Occipital lobe (tissue), 2 donors: Measurements from ENCODE around the gene NCOA6. TPM values are rescaled to one million over a fixed set of nuclear protein-coding genes. Genes with fewer than 3 reads are reported as not detected.
"Not testable (repeated sequence)": the region's sequence is repeated elsewhere in the genome, so short reads cannot be mapped to it uniquely, and the experiment has no call there.

Source experiments
- DNase-seq: peaks from one replicate; lab custom pipeline; 2025; lab: John Stamatoyannopoulos, UW
- total RNA-seq: library from RNA; depleted of rRNA; stranded (reverse); fragments of >200 nt; gene quantifications from one replicate; pipeline ENCODE4 v1.2.3, GENCODE V29; 2014

Gene NCOA6
- total RNA-seq, 1 donor from 2014 or later, result 60.8 TPM

- no peak for DNase-seq
Measured at GRCh38 chr20:34774886-34775285, 50.6 kb downstream of the NCOA6 start.

- DNase-seq, result no peak
Measured at GRCh38 chr20:34774449-34774848, 51.0 kb downstream of the NCOA6 start.

- DNase-seq, result no peak
Measured at GRCh38 chr20:34773726-34774125, 51.7 kb downstream of the NCOA6 start.

- DNase-seq, result no peak
Measured at GRCh38 chr20:34772437-34772836, 53.0 kb downstream of the NCOA6 start.

GRCh38 chr20:34771680-34772081, 53.8 kb downstream of the NCOA6 start:
- DNase-seq, result no peak

GRCh38 chr20:34768096-34768495, 57.4 kb downstream of the NCOA6 start:
- DNase-seq, result no peak

GRCh38 chr20:34762031-34762555, 63.4 kb downstream of the NCOA6 start:
- no peak for DNase-seq

GRCh38 chr20:34755367-34755766, 70.1 kb downstream of the NCOA6 start:
- DNase-seq, result no peak

GRCh38 chr20:34754611-34755010, 70.8 kb downstream of the NCOA6 start:
- DNase-seq, result no peak

GRCh38 chr20:34753706-34754461, 71.6 kb downstream of the NCOA6 start:
- no peak for DNase-seq

- DNase-seq, result no peak
Measured at GRCh38 chr20:34751453-34751852, 74.0 kb downstream of the NCOA6 start.

GRCh38 chr20:34750484-34750883, 75.0 kb downstream of the NCOA6 start:
- DNase-seq, result no peak

- DNase-seq, result no peak
Measured at GRCh38 chr20:34748709-34749108, 76.7 kb downstream of the NCOA6 start.

- DNase-seq, result no peak
Measured at GRCh38 chr20:34747479-34747878, 78.0 kb downstream of the NCOA6 start.

- DNase-seq, result no peak
Measured at GRCh38 chr20:34746674-34747073, 78.8 kb downstream of the NCOA6 start.

- no peak for DNase-seq
Measured at GRCh38 chr20:34744847-34745246, 80.6 kb downstream of the NCOA6 start.

- DNase-seq, result no peak
Measured at GRCh38 chr20:34744340-34744739, 81.1 kb downstream of the NCOA6 start.

GRCh38 chr20:34743039-34743438, 82.4 kb downstream of the NCOA6 start:
- DNase-seq, result no peak

- DNase-seq, result no peak
Measured at GRCh38 chr20:34736106-34736735, 89.2 kb downstream of the NCOA6 start.

- no peak for DNase-seq
Measured at GRCh38 chr20:34732523-34732922, 92.9 kb downstream of the NCOA6 start.

GRCh38 chr20:34729416-34729815, 96.0 kb downstream of the NCOA6 start:
- no peak for DNase-seq

GRCh38 chr20:34724172-34724571, 101.3 kb downstream of the NCOA6 start:
- no peak for DNase-seq

- DNase-seq, result not testable (repeated sequence)
Measured at GRCh38 chr20:34722560-34722959, 102.9 kb downstream of the NCOA6 start.
